ELR (cell line): Measurements from ENCODE around the gene CTNNA2.
A peak's percentile ranks its signal among the peaks of the same experiment; 100 is the strongest.

Experiments used
- DNase-seq: peaks from one replicate; pipeline ENCODE4 v3.0.0-alpha.2; 2015; ENCODE audit warnings: low read depth

The CTNNA2 gene

GRCh38 chr2:79789811-79790210 is 277.0 kb downstream of the CTNNA2 start:
- DNase-seq: no peak

- DNase-seq: no peak
These were observed 279.2 kb downstream of the CTNNA2 start for GRCh38 chr2:79792090-79792489.

- no peak for DNase-seq
These were observed 280.2 kb downstream of the CTNNA2 start for GRCh38 chr2:79793006-79793405.

GRCh38 chr2:79796641-79797040 is 283.8 kb downstream of the CTNNA2 start:
- peak; percentile 37 for DNase-seq

- DNase-seq: no peak
These were observed 285.9 kb downstream of the CTNNA2 start for GRCh38 chr2:79798776-79799175.

GRCh38 chr2:79799729-79800128 is 286.9 kb downstream of the CTNNA2 start:
- DNase-seq: no peak

- no peak for DNase-seq
These were observed 288.2 kb downstream of the CTNNA2 start for GRCh38 chr2:79801082-79801481.

GRCh38 chr2:79817288-79817687 is 304.4 kb downstream of the CTNNA2 start:
- no peak for DNase-seq

- DNase-seq: no peak
These were observed 307.4 kb downstream of the CTNNA2 start for GRCh38 chr2:79820281-79820680.

- no peak for DNase-seq
These were observed 309.3 kb downstream of the CTNNA2 start for GRCh38 chr2:79822136-79822535.

- peak; percentile 10 for DNase-seq
These were observed 311.4 kb downstream of the CTNNA2 start for GRCh38 chr2:79824086-79824786.

- DNase-seq: no peak
These were observed 315.0 kb downstream of the CTNNA2 start for GRCh38 chr2:79827881-79828280.

GRCh38 chr2:79830501-79830900 is 317.6 kb downstream of the CTNNA2 start:
- no peak for DNase-seq

GRCh38 chr2:79831961-79832360 is 319.1 kb downstream of the CTNNA2 start:
- no peak for DNase-seq

- DNase-seq: peak; percentile 60
These were observed 319.8 kb downstream of the CTNNA2 start for GRCh38 chr2:79832511-79833234.

GRCh38 chr2:79833235-79833878 is 320.5 kb downstream of the CTNNA2 start:
- DNase-seq: no peak

- no peak for DNase-seq
These were observed 323.1 kb downstream of the CTNNA2 start for GRCh38 chr2:79835911-79836310.

- DNase-seq: no peak
These were observed 331.2 kb downstream of the CTNNA2 start for GRCh38 chr2:79844011-79844410.

GRCh38 chr2:79846878-79847277 is 334.0 kb downstream of the CTNNA2 start:
- no peak for DNase-seq

GRCh38 chr2:79849241-79849640 is 336.4 kb downstream of the CTNNA2 start:
- DNase-seq: no peak

GRCh38 chr2:79849949-79850348 is 337.1 kb downstream of the CTNNA2 start:
- no peak for DNase-seq

- DNase-seq: no peak
These were observed 338.1 kb downstream of the CTNNA2 start for GRCh38 chr2:79850912-79851311.
